Colonic mucosa (tissue), 4 donors: ENCODE results near the gene TLL2. TPM values are rescaled to one million over a fixed set of nuclear protein-coding genes. Genes with fewer than 3 reads are reported as not detected.

Source experiments
- DNase-seq: peaks from one replicate; pipeline ENCODE4 v3.0.0-alpha.2; 2020
- H3K27ac ChIP-seq: fragments of 200-600 bp; one replicate; pipeline ENCODE4 v1.8.0; 2021
- H3K27me3 ChIP-seq: fragments of 200-600 bp; one replicate; pipeline ENCODE4 v1.8.0; 2021
- H3K36me3 ChIP-seq: fragments of 200-600 bp; one replicate; pipeline ENCODE4 v1.8.0; 2021
- H3K4me1 ChIP-seq: fragments of 200-600 bp; one replicate; pipeline ENCODE4 v1.8.0; 2021; ENCODE audit warnings: mild to moderate bottlenecking
- H3K4me3 ChIP-seq: fragments of 200-600 bp; one replicate; pipeline ENCODE4 v1.8.0; 2021
- H3K9ac ChIP-seq, 2 donors: one replicate each; pipeline ENCODE4 v1.7.0; 2013; ENCODE audit warnings: control low read depth in 2 of 2, low read depth in 2 of 2, low read length in 2 of 2
- H3K9me3 ChIP-seq: fragments of 200-600 bp; one replicate; pipeline ENCODE4 v1.8.0; 2021
- intact Hi-C: fragments of 100-400 bp; cut with DNase I; formaldehyde crosslinking; loops from one replicate; pipeline ENCODE4 v1.14.1; 2022
- total RNA-seq, 2 donors: library from RNA; stranded (reverse); fragmentation: NEBNext Ultra II Directional in 1 of 2; extraction: Animal tissue kit (Norgen Biotek cat#: 25700) in 1 of 2; gene quantifications; one replicate each; pipeline ENCODE4 v1.2.1, GENCODE V29; 2021
- TF ChIP-seq, protein P1 (sequence below): fragments of 200-600 bp; IDR thresholded peaks from one replicate; pipeline ENCODE4 v1.8.0; 2022; ENCODE audit warnings: antibody characterized with exemption, mild to moderate bottlenecking
- donor health status: healthy.
- donor health status: DM: no; HTN: no; CAD: no.
- donor health status: DM: no; HTN: no; CAD: no.

Gene TLL2
- total RNA-seq, 2 donors from 2014 or later: 0.30 to 0.45 TPM

- intact Hi-C loops: no loop called here
- Histone ChIP-seq H3K9me3 (no peaks in the 10 kb centered on the region), H3K27ac (no peak overlapping the region), H3K4me1 (no peaks in the 10 kb centered on the region), H3K9ac (no peak overlapping the region), H3K27me3 (no peaks in the 10 kb centered on the region), H3K36me3 (no peaks in the 10 kb centered on the region), H3K4me3 (no peak overlapping the region)
- TF ChIP-seq, protein P1, sequence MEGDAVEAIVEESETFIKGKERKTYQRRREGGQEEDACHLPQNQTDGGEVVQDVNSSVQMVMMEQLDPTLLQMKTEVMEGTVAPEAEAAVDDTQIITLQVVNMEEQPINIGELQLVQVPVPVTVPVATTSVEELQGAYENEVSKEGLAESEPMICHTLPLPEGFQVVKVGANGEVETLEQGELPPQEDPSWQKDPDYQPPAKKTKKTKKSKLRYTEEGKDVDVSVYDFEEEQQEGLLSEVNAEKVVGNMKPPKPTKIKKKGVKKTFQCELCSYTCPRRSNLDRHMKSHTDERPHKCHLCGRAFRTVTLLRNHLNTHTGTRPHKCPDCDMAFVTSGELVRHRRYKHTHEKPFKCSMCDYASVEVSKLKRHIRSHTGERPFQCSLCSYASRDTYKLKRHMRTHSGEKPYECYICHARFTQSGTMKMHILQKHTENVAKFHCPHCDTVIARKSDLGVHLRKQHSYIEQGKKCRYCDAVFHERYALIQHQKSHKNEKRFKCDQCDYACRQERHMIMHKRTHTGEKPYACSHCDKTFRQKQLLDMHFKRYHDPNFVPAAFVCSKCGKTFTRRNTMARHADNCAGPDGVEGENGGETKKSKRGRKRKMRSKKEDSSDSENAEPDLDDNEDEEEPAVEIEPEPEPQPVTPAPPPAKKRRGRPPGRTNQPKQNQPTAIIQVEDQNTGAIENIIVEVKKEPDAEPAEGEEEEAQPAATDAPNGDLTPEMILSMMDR: no peak
- no peak for DNase-seq
Observed at GRCh38 chr10:96367470-96367869, 146.3 kb downstream of the TLL2 start.

- no peaks in the 10 kb centered on the region for H3K27me3 ChIP-seq
- no peak for DNase-seq
- TF ChIP-seq, protein P1: no peak
- H3K4me3 ChIP-seq: no peak overlapping the region
- no peaks in the 10 kb centered on the region for H3K9me3 ChIP-seq
- no peak overlapping the region for H3K27ac ChIP-seq
- H3K9ac ChIP-seq: no peak overlapping the region
- no peaks in the 10 kb centered on the region for H3K4me1 ChIP-seq
- intact Hi-C loops: no loop called here
- no peaks in the 10 kb centered on the region for H3K36me3 ChIP-seq
Observed at GRCh38 chr10:96366508-96366907, 147.2 kb downstream of the TLL2 start.

- no peak overlapping the region for H3K9ac ChIP-seq
- TF ChIP-seq, protein P1: no peak
- H3K27me3 ChIP-seq: no peaks in the 10 kb centered on the region
- H3K9me3 ChIP-seq: no peaks in the 10 kb centered on the region
- no peak for DNase-seq
- no peaks in the 10 kb centered on the region for H3K36me3 ChIP-seq
- H3K27ac ChIP-seq: no peak overlapping the region
- no peaks in the 10 kb centered on the region for H3K4me1 ChIP-seq
- H3K4me3 ChIP-seq: no peak overlapping the region
- intact Hi-C loops: no loop called here
Observed at GRCh38 chr10:96365571-96365970, 148.2 kb downstream of the TLL2 start.

GRCh38 chr10:96360766-96361165 is 153.0 kb downstream of the TLL2 start:
- Histone ChIP-seq H3K4me3 (no peak overlapping the region), H3K36me3 (no peaks in the 10 kb centered on the region), H3K9me3 (no peaks in the 10 kb centered on the region), H3K27ac (no peak overlapping the region), H3K4me1 (no peaks in the 10 kb centered on the region), H3K9ac (no peak overlapping the region), H3K27me3 (no peaks in the 10 kb centered on the region)
- DNase-seq: no peak
- intact Hi-C loops: no loop called here
- TF ChIP-seq, protein P1: no peak

DNA sequence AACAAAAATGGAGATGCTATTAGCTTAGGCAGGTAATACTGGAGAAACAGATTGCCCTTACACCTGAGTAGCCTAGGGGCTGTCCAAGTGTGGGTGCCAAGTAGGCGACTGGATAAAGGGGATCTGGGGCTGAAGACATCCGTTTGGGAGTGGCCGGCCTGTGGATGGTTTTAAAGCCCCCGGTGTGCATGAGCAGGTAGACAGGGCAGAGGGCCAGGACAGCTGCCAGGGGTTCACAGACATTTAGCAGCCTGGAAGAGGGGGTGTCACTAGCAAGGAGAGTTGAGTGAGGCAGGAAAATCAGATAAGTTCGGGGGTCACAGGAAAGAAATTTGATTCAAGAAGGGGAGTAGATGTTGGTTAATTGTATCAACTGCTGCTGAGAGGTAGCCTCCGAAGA is 153.4 kb downstream of the TLL2 start:
- no peak overlapping the region for H3K27ac ChIP-seq
- no peaks in the 10 kb centered on the region for H3K27me3 ChIP-seq
- no peak overlapping the region for H3K4me3 ChIP-seq
- intact Hi-C loops: no loop called here
- H3K9me3 ChIP-seq: no peaks in the 10 kb centered on the region
- TF ChIP-seq, protein P1: no peak
- no peaks in the 10 kb centered on the region for H3K36me3 ChIP-seq
- DNase-seq: no peak
- H3K9ac ChIP-seq: no peak overlapping the region
- H3K4me1 ChIP-seq: no peaks in the 10 kb centered on the region

GRCh38 chr10:96359616-96360015 is 154.1 kb downstream of the TLL2 start:
- TF ChIP-seq, protein P1: no peak
- Histone ChIP-seq H3K4me1 (no peaks in the 10 kb centered on the region), H3K4me3 (no peak overlapping the region), H3K9ac (no peak overlapping the region), H3K9me3 (no peaks in the 10 kb centered on the region), H3K36me3 (no peaks in the 10 kb centered on the region), H3K27ac (no peak overlapping the region), H3K27me3 (no peaks in the 10 kb centered on the region)
- intact Hi-C loops: no loop called here
- DNase-seq: no peak
